Pancreas (tissue), 10 donors: ENCODE results near the gene FLT1. TPM values are rescaled to one million over a fixed set of nuclear protein-coding genes. Genes with fewer than 3 reads are reported as not detected.

Experiments
- ATAC-seq, 4 donors: fragments of 200-7000 bp; cut with Tn5 transposase; one replicate each; pipeline versions ENCODE4 v1.8.0 to v1.9.1; 2020; ENCODE audit warnings: mild to moderate bottlenecking in 4 of 4, moderate library complexity in 4 of 4
- DNase-seq, 6 donors: peaks; one replicate each; pipeline ENCODE4 v3.0.0-alpha.2; 2020
- FAIRE-seq: peaks from 2 replicates; lab custom pipeline; 2012; peaks lifted over from hg19 to GRCh38; lab: Jason Lieb, UNC
- H3K27ac ChIP-seq, 4 donors: fragments of 200-600 bp; sonication (generic); 1 replicate in 3 of 4; 2 replicates in 1 of 4; pipeline versions ENCODE4 v1.5.0 to v1.8.0; 2020
- H3K27me3 ChIP-seq, 4 donors: fragments of 200-600 bp; one replicate each; pipeline ENCODE4 v1.8.0; 2021
- H3K36me3 ChIP-seq, 3 donors: fragments of 200-600 bp; sonication (generic) in 1 of 3; one replicate each; pipeline versions ENCODE4 v1.5.0 to v1.8.0; 2020 to 2021
- H3K4me1 ChIP-seq, 3 donors: fragments of 200-600 bp; one replicate each; pipeline ENCODE4 v1.8.0; 2021
- H3K4me3 ChIP-seq, 4 donors: fragments of 200-600 bp; sonication (generic) in 2 of 4; one replicate each; pipeline versions ENCODE4 v1.5.0 to v1.8.0; 2020 to 2021
- H3K9me3 ChIP-seq, 4 donors: fragments of 200-600 bp; one replicate each; pipeline ENCODE4 v1.8.0; 2021
- WGBS, 2 donors: extraction: QIAGEN DNeasy Blood & Tissue Kit; methylation state at CpG; one replicate each; pipeline ENCODE4 v1.1.7; 2013; 5-methylcytosine and 5-hydroxymethylcytosine counted together
- intact Hi-C, 3 donors: fragments of 100-400 bp; cut with DNase I; formaldehyde crosslinking; loops; one replicate each; pipeline versions ENCODE4 v1.11.1 to v1.14.2; 2022
- polyA plus RNA-seq, 2 donors: library from polyadenylated mRNA; stranded (reverse); fragments of 200-250 nt; gene quantifications; one replicate each; pipeline ENCODE4 v1.2.3, GENCODE V29; 2013
- total RNA-seq, 6 donors: library from RNA; stranded (reverse); fragmentation: NEBNext Ultra II Directional in 4 of 6; extraction: Animal tissue kit (Norgen Biotek cat#: 25700) in 4 of 6; gene quantifications; one replicate each; pipeline versions ENCODE4 v1.2.1 to v1.2.4, GENCODE V29; 2021 to 2023
- TF ChIP-seq, protein P1 (sequence below), 4 donors: fragments of 200-600 bp; sonication (generic) in 3 of 4; IDR thresholded peaks; one replicate each; pipeline versions ENCODE4 v1.5.0 to v1.8.0; 2021; ENCODE audit warnings: antibody characterized with exemption in 4 of 4
- donor health status: healthy with polysubstance abuse.
- donor health status: DM: no; HTN: no; CAD: no; lungs with moderate emphysema.
- donor health status: DM: no; HTN: no; CAD: no.
- donor health status: control.
- donor health status: control.
- donor health status: Bipolar disorder and iron deficiency.
- donor health status: DM: yes; HTN: yes; CAD: no.
- donor health status: DM: no; HTN: no; CAD: no.
- donor health status: DM: no; HTN: no; CAD: no.
- donor health status: DM: yes; HTN: yes; CAD: no.

FLT1 gene
- total and polyA plus RNA-seq, 8 donors: 1.1 to 12.7 (median 8.1) TPM

GRCh38 chr13:28297341-28297740, 197.6 kb downstream of the FLT1 start:
- WGBS, 2 donors: 79 to 81% methylated on average over 3 of the region's 3 CpGs
- TF ChIP-seq, protein P1, sequence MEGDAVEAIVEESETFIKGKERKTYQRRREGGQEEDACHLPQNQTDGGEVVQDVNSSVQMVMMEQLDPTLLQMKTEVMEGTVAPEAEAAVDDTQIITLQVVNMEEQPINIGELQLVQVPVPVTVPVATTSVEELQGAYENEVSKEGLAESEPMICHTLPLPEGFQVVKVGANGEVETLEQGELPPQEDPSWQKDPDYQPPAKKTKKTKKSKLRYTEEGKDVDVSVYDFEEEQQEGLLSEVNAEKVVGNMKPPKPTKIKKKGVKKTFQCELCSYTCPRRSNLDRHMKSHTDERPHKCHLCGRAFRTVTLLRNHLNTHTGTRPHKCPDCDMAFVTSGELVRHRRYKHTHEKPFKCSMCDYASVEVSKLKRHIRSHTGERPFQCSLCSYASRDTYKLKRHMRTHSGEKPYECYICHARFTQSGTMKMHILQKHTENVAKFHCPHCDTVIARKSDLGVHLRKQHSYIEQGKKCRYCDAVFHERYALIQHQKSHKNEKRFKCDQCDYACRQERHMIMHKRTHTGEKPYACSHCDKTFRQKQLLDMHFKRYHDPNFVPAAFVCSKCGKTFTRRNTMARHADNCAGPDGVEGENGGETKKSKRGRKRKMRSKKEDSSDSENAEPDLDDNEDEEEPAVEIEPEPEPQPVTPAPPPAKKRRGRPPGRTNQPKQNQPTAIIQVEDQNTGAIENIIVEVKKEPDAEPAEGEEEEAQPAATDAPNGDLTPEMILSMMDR (IDR thresholded peaks at IDR 0.05): no peak
- intact Hi-C loops: no loop called here
- Histone ChIP-seq H3K36me3 (peaks cover 0 to 24% (median 4%) of the 10 kb centered on the region in 3 donors), H3K27ac (no peak overlapping the region), H3K4me1 (no peaks in the 10 kb centered on the region), H3K27me3 (no peaks in the 10 kb centered on the region), H3K4me3 (no peak overlapping the region), H3K9me3 (no peaks in the 10 kb centered on the region)
- DNase-seq (no peak), ATAC-seq (no peak), FAIRE-seq (no peak)

GRCh38 chr13:28286263-28286662, 208.7 kb downstream of the FLT1 start:
- no peak for FAIRE-seq
- ATAC-seq: no peak
- TF ChIP-seq, protein P1 (IDR thresholded peaks at IDR 0.05): no peak
- no peak overlapping the region for H3K4me3 ChIP-seq
- H3K27me3 ChIP-seq: no peaks in the 10 kb centered on the region
- no peak for DNase-seq
- no peak overlapping the region for H3K27ac ChIP-seq
- no peaks in the 10 kb centered on the region for H3K9me3 ChIP-seq
- WGBS, 2 donors: 93 to 95% methylated on average over 1 of the region's 1 CpG
- H3K36me3 ChIP-seq: peaks cover 0 to 25% (median 9%) of the 10 kb centered on the region in 3 donors
- intact Hi-C loops: no loop called here
- no peaks in the 10 kb centered on the region for H3K4me1 ChIP-seq

- FAIRE-seq: no peak
- WGBS, 2 donors: 95 to 98% methylated on average over 3 of the region's 3 CpGs
- intact Hi-C loops: no loop called here
Measured at GRCh38 chr13:28283600-28283999, 211.3 kb downstream of the FLT1 start.

DNA sequence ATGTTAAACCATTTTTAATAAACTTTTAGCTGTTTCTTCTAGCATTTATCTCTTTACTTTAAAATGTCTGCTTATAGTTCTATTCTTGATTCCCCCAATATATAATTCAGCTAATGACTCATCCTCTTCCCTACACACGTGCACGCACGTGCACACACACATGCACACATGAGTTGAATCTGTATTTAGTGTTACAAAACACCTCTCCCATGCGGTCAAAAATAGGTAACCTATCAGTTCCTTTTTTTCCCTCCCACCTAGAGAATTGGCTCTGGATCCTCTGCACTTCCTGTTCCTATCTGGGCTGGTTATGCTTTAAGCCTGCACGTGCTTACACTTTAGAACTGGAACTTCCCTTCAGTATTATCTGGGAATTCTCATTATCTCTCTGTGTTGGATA, 212.5 kb downstream of the FLT1 start:
- TF ChIP-seq, protein P1 (IDR thresholded peaks at IDR 0.05): no peak
- 70 to 76% methylated on average over 5 of the region's 5 CpGs for WGBS, 2 donors
- H3K4me1 ChIP-seq: no peaks in the 10 kb centered on the region
- H3K27me3 ChIP-seq: no peaks in the 10 kb centered on the region
- no peak for DNase-seq
- no peak for FAIRE-seq
- no peak overlapping the region for H3K27ac ChIP-seq
- peak in 2 of 4 donors; percentile 44 to 64 for ATAC-seq
- H3K36me3 ChIP-seq: peaks cover 0 to 26% (median 0%) of the 10 kb centered on the region in 3 donors
- intact Hi-C loops: no loop called here
- no peak overlapping the region for H3K4me3 ChIP-seq
- no peaks in the 10 kb centered on the region for H3K9me3 ChIP-seq

More at GRCh38 chr13:28283600-28283999, 211.3 kb downstream of the FLT1 start:
- H3K4me1 ChIP-seq: no peaks in the 10 kb centered on the region
- TF ChIP-seq, protein P1 (IDR thresholded peaks at IDR 0.05): no peak
- H3K27me3 ChIP-seq: no peaks in the 10 kb centered on the region
- H3K27ac ChIP-seq: no peak overlapping the region
- no peak for DNase-seq
- H3K4me3 ChIP-seq: no peak overlapping the region
- ATAC-seq: no peak
- no peaks in the 10 kb centered on the region for H3K9me3 ChIP-seq
- peaks cover 0 to 37% (median 5%) of the 10 kb centered on the region in 3 donors for H3K36me3 ChIP-seq

- Histone ChIP-seq H3K27ac (no peak overlapping the region), H3K27me3 (no peaks in the 10 kb centered on the region), H3K36me3 (peaks cover 0 to 6% (median 0%) of the 10 kb centered on the region in 3 donors), H3K4me1 (peaks cover 0 to 6% (median 5%) of the 10 kb centered on the region in 3 donors), H3K9me3 (no peaks in the 10 kb centered on the region), H3K4me3 (no peak overlapping the region)
- FAIRE-seq: no peak
- no peak for DNase-seq
- ATAC-seq: no peak
- TF ChIP-seq, protein P1 (IDR thresholded peaks at IDR 0.05): no peak
- WGBS, 2 donors: 79 to 90% methylated on average over 3 of the region's 3 CpGs
- intact Hi-C loops: no loop called here
Measured at GRCh38 chr13:28273919-28274318, 221.0 kb downstream of the FLT1 start.
